Limb (tissue), 2 donors: Measurements from ENCODE around the gene CD3D.

Source experiments
- DNase-seq, 2 donors: peaks; one replicate each; pipeline ENCODE4 v3.0.0-alpha.2; 2016; ENCODE audit errors: extremely low spot score in 2 of 2

The CD3D gene

GRCh38 chr11:118342503-118343161, at the start of gene CD3D:
Gene CD3D (minus strand): TSS chr11:118342705. CDS start chr11:118342607, 98 bp downstream.
- no peak for DNase-seq

GRCh38 chr11:118383657-118384056, 41.2 kb upstream of the CD3D start:
- DNase-seq: no peak

- DNase-seq: no peak
Observed at GRCh38 chr11:118382954-118383353, 40.4 kb upstream of the CD3D start.

GRCh38 chr11:118380571-118380970, 38.1 kb upstream of the CD3D start:
- no peak for DNase-seq

- DNase-seq: no peak
Observed at GRCh38 chr11:118379497-118379896, 37.0 kb upstream of the CD3D start.

GRCh38 chr11:118375978-118376377, 33.5 kb upstream of the CD3D start:
- no peak for DNase-seq

GRCh38 chr11:118374729-118375128, 32.2 kb upstream of the CD3D start:
- DNase-seq: no peak

GRCh38 chr11:118373871-118374270, 31.4 kb upstream of the CD3D start:
- no peak for DNase-seq

GRCh38 chr11:118373263-118373662, 30.8 kb upstream of the CD3D start:
- DNase-seq: no peak

GRCh38 chr11:118370774-118371173, 28.3 kb upstream of the CD3D start:
- DNase-seq: no peak

GRCh38 chr11:118366287-118366686, 23.8 kb upstream of the CD3D start:
- no peak for DNase-seq

GRCh38 chr11:118364956-118365615, 22.6 kb upstream of the CD3D start:
- no peak for DNase-seq

GRCh38 chr11:118359295-118359958, 16.9 kb upstream of the CD3D start, which contains the start of gene UBE4A:
Gene UBE4A (plus strand): TSS chr11:118359600. CDS start chr11:118365081, 5,481 bp downstream.
- peak; percentile 92 to 94 for DNase-seq

- no peak for DNase-seq
Observed at GRCh38 chr11:118358071-118358470, 15.6 kb upstream of the CD3D start.

GRCh38 chr11:118353084-118353710, 10.7 kb upstream of the CD3D start:
- peak in 1 of 2 donors; percentile 5 for DNase-seq

GRCh38 chr11:118349475-118349874, 7.0 kb upstream of the CD3D start:
- no peak for DNase-seq

- DNase-seq: no peak
Observed at GRCh38 chr11:118343981-118344515, 1.5 kb upstream of the CD3D start, which contains the start of gene CD3G. Gene CD3G (plus strand): TSS chr11:118344344. CDS start chr11:118344424, 80 bp downstream.

- DNase-seq: no peak
Observed at GRCh38 chr11:118343248-118343647, 743 bp upstream of the CD3D start.

- no peak for DNase-seq
Observed at GRCh38 chr11:118341815-118342489, 553 bp downstream of the CD3D start.

GRCh38 chr11:118341261-118341660, 1.2 kb downstream of the CD3D start:
- no peak for DNase-seq

- no peak for DNase-seq
Observed at GRCh38 chr11:118340449-118340848, 2.1 kb downstream of the CD3D start.
